Neural cell (in vitro differentiated cells): ENCODE data around the gene PVALEF. TPM values are rescaled to one million over a fixed set of nuclear protein-coding genes. Genes with fewer than 3 reads are reported as not detected.

Experiments used
- H2AFZ ChIP-seq: fragments of 200-600, 300-800 bp; sonication (generic), shearing (Covaris generic); 2 replicates; pipeline ENCODE4 v1.6.0; 2014; ENCODE audit warnings: low read depth, mild to moderate bottlenecking, antibody characterized with exemption, low read length, moderate library complexity
- H3F3A ChIP-seq: fragments of 200-600 bp; shearing (Covaris generic); 2 replicates; pipeline ENCODE4 v1.6.1; 2016; ENCODE audit warnings: mild to moderate bottlenecking, moderate library complexity, mixed read lengths, antibody characterized with exemption, low read length; ENCODE audit not compliant: insufficient read depth, poor library complexity, severe bottlenecking
- H3K27ac ChIP-seq: fragments of 200-600, 300-800 bp; sonication (generic), shearing (Covaris generic); 2 replicates; pipeline ENCODE4 v1.5.1; 2014; ENCODE audit warnings: mild to moderate bottlenecking, low read length, moderate library complexity
- H3K27me3 ChIP-seq: fragments of 300-800, 200-600 bp; sonication (generic), shearing (Covaris generic); 2 replicates; pipeline ENCODE4 v1.6.0; 2014; ENCODE audit warnings: mild to moderate bottlenecking, low read depth, low read length, moderate library complexity; ENCODE audit not compliant: insufficient read depth
- H3K36me3 ChIP-seq: fragments of 300-800, 200-600 bp; sonication (generic), shearing (Covaris generic); 2 replicates; pipeline ENCODE4 v1.5.1; 2014; ENCODE audit warnings: mild to moderate bottlenecking, antibody characterized with exemption, low read length, moderate library complexity; ENCODE audit not compliant: insufficient read depth
- H3K4me2 ChIP-seq: fragments of 300-800, 200-600 bp; sonication (generic), shearing (Covaris generic); 2 replicates; pipeline ENCODE4 v1.6.0; 2014; ENCODE audit warnings: mild to moderate bottlenecking, low read length
- H3K4me3 ChIP-seq: fragments of 300-800, 200-600 bp; sonication (generic), shearing (Covaris generic); 2 replicates; pipeline ENCODE4 v1.5.1; 2014; ENCODE audit warnings: mild to moderate bottlenecking, low read length, moderate library complexity
- H3K79me2 ChIP-seq: fragments of 200-600 bp; shearing (Covaris generic); replicated peaks from 2 replicates; pipeline ENCODE4 v1.6.0; 2014; ENCODE audit warnings: mild to moderate bottlenecking, low read length, moderate library complexity; ENCODE audit not compliant: insufficient read depth
- H3K9ac ChIP-seq: fragments of 300-800, 200-600 bp; sonication (generic), shearing (Covaris generic); 2 replicates; pipeline ENCODE4 v1.6.1; 2016; ENCODE audit warnings: mild to moderate bottlenecking, low read length, mixed read lengths
- H3K9me2 ChIP-seq: fragments of 200-600 bp; shearing (Covaris generic); 2 replicates; pipeline ENCODE4 v1.6.1; 2016; ENCODE audit warnings: mild to moderate bottlenecking, low read length, mixed read lengths; ENCODE audit not compliant: insufficient read depth
- H3K9me3 ChIP-seq: fragments of 200-600, 300-800 bp; sonication (generic), shearing (Covaris generic); 2 replicates; pipeline ENCODE4 v1.6.1; 2016; ENCODE audit warnings: mild to moderate bottlenecking, mixed run types, low read length, moderate library complexity, mixed read lengths
- H4K20me1 ChIP-seq: fragments of 200-600 bp; shearing (Covaris generic); 2 replicates; pipeline ENCODE4 v1.6.1; 2016; ENCODE audit warnings: mild to moderate bottlenecking, mixed run types; ENCODE audit not compliant: insufficient read depth
- CTCF ChIP-seq: fragments of 450-650 bp; IDR thresholded peaks from 2 replicates; pipeline ENCODE4 v1.5.1; 2014; ENCODE audit warnings: antibody characterized with exemption, mild to moderate bottlenecking, moderate library complexity; ENCODE audit not compliant: poor library complexity, severe bottlenecking
- EP300 ChIP-seq: fragments of 450-650 bp; conservative IDR thresholded peaks from 2 replicates; pipeline ENCODE4 v1.6.1; 2014; ENCODE audit warnings: antibody characterized with exemption, mild to moderate bottlenecking, moderate library complexity; ENCODE audit not compliant: poor library complexity, severe bottlenecking
- EZH2 ChIP-seq: fragments of 200-600, 300-800 bp; shearing (Covaris generic), sonication (generic); IDR thresholded peaks from 2 replicates; pipeline ENCODE4 v1.6.1; 2014; ENCODE audit warnings: antibody characterized with exemption, low read length, borderline replicate concordance, mild to moderate bottlenecking; ENCODE audit not compliant: insufficient read depth, poor library complexity, severe bottlenecking
- MXI1 ChIP-seq: fragments of 450-650 bp; conservative IDR thresholded peaks from 2 replicates; pipeline ENCODE4 v1.6.1; 2014; ENCODE audit warnings: antibody characterized with exemption, mild to moderate bottlenecking; ENCODE audit not compliant: poor library complexity, severe bottlenecking
- POLR2AphosphoS5 ChIP-seq: IDR thresholded peaks from 2 replicates; pipeline ENCODE4 v1.6.1; 2012
- RAD21 ChIP-seq: fragments of 450-650 bp; conservative IDR thresholded peaks from 2 replicates; pipeline ENCODE4 v1.6.1; 2014; ENCODE audit warnings: antibody characterized with exemption, mild to moderate bottlenecking, moderate library complexity
- REST ChIP-seq: IDR thresholded peaks from 2 replicates; pipeline ENCODE4 v1.6.1; 2012; ENCODE audit warnings: borderline replicate concordance
- SMC3 ChIP-seq: fragments of 450-650 bp; conservative IDR thresholded peaks from 2 replicates; pipeline ENCODE4 v1.6.1; 2014; ENCODE audit warnings: antibody characterized with exemption, mild to moderate bottlenecking, moderate library complexity; ENCODE audit not compliant: poor library complexity
- TAF1 ChIP-seq: IDR thresholded peaks from 2 replicates; pipeline ENCODE4 v1.6.1; 2012; ENCODE audit warnings: low read depth
- polyA plus RNA-seq: library from polyadenylated mRNA; depleted of rRNA; stranded (reverse); fragments of >200 nt; gene quantifications from 2 replicates; pipeline ENCODE4 v1.2.3, GENCODE V29; 2014

The PVALEF gene
- polyA plus RNA-seq, 1 donor from 2014 or later: not detected

GRCh38 chr17:81190591-81190990, 25.3 kb downstream of the PVALEF start:
- H3K4me2 ChIP-seq: no peak overlapping the region
- TF ChIP-seq TAF1 (no peak), EZH2 (no peak), CTCF (no peak), REST (no peak), RAD21 (no peak), SMC3 (no peak), EP300 (no peak), POLR2AphosphoS5 (no peak), MXI1 (no peak)
- H4K20me1 ChIP-seq: no peaks in the 10 kb centered on the region
- H3K27ac ChIP-seq: no peak overlapping the region
- H3K27me3 ChIP-seq: no peaks in the 10 kb centered on the region
- H2AFZ ChIP-seq: no peak overlapping the region
- no peak overlapping the region for H3K9ac ChIP-seq
- H3K4me3 ChIP-seq: no peak overlapping the region
- no peaks in the 10 kb centered on the region for H3F3A ChIP-seq
- no peaks in the 10 kb centered on the region for H3K79me2 ChIP-seq
- no peaks in the 10 kb centered on the region for H3K9me3 ChIP-seq
- H3K9me2 ChIP-seq: no peaks in the 10 kb centered on the region
- H3K36me3 ChIP-seq: no peaks in the 10 kb centered on the region

- no peaks in the 10 kb centered on the region for H3K27me3 ChIP-seq
- H3F3A ChIP-seq: no peaks in the 10 kb centered on the region
- TF ChIP-seq POLR2AphosphoS5 (no peak), TAF1 (no peak), SMC3 (no peak), REST (no peak), RAD21 (no peak)
- H3K4me2 ChIP-seq: no peak overlapping the region
- no peaks in the 10 kb centered on the region for H4K20me1 ChIP-seq
- H3K79me2 ChIP-seq: no peaks in the 10 kb centered on the region
- no peak overlapping the region for H3K9ac ChIP-seq
- no peak overlapping the region for H3K4me3 ChIP-seq
- no peaks in the 10 kb centered on the region for H3K9me3 ChIP-seq
- H3K27ac ChIP-seq: no peak overlapping the region
- H3K9me2 ChIP-seq: no peaks in the 10 kb centered on the region
- no peak overlapping the region for H2AFZ ChIP-seq
- H3K36me3 ChIP-seq: no peaks in the 10 kb centered on the region
These were observed 25.8 kb downstream of the PVALEF start for GRCh38 chr17:81191116-81191515.
